PC-3 (cell line): ENCODE results near the gene CHMP5. TPM values are rescaled to one million over a fixed set of nuclear protein-coding genes. Genes with fewer than 3 reads are reported as not detected.
A peak's percentile ranks its signal among the peaks of the same experiment; 100 is the strongest.

Source experiments
- ATAC-seq: fragments of 200-7000 bp; cut with Tn5 transposase; 2 replicates; pipeline ENCODE4 v1.9.1; 2020; ENCODE audit warnings: mild to moderate bottlenecking, moderate library complexity
- BruUV-seq: library from RNA; stranded (reverse); fragments of 400-500 nt; replicated peaks from 2 replicates; lab custom pipeline; 2021; lab: Mats Ljungman, UMichigan
- CTCF ChIA-PET: fragments of 300-600 bp; sonication (Branson Sonifier 250); formaldehyde crosslinking; loops from one replicate; lab custom pipeline; 2022; ENCODE audit warnings: antibody characterized with exemption; lab: Charles Lee
- POLR2A ChIA-PET: fragments of 300-600 bp; sonication (Branson Sonifier 250); formaldehyde crosslinking; loops from one replicate; lab custom pipeline; 2022; ENCODE audit warnings: antibody characterized with exemption; ENCODE audit not compliant: unreplicated experiment; lab: Charles Lee
- DNase-seq: peaks from one replicate; pipeline ENCODE4 v3.0.0-alpha.2; 2015
- H2AFZ ChIP-seq: fragments of 300-600 bp; sonication (generic); 2 replicates; pipeline ENCODE4 v1.6.0; 2016; ENCODE audit warnings: antibody characterized with exemption, low read length
- H3F3A ChIP-seq: fragments of 300-600 bp; sonication (generic); one replicate; pipeline ENCODE4 v1.6.0; 2017; ENCODE audit warnings: antibody characterized with exemption, low read length, control low read depth, mild to moderate bottlenecking; ENCODE audit not compliant: unreplicated experiment
- H3K27ac ChIP-seq: fragments of 300-600 bp; sonication (generic); 2 replicates; pipeline ENCODE4 v1.5.1; 2016; ENCODE audit warnings: mild to moderate bottlenecking, low read length
- H3K27me3 ChIP-seq: fragments of 300-600 bp; sonication (generic); 2 replicates; pipeline ENCODE4 v1.6.1; 2016; ENCODE audit warnings: low read length, mixed read lengths
- H3K36me3 ChIP-seq: fragments of 300-600 bp; sonication (generic); 2 replicates; pipeline ENCODE4 v1.6.1; 2016; ENCODE audit warnings: low read depth, mixed run types, low read length, mixed read lengths
- H3K4me1 ChIP-seq: fragments of 300-600 bp; sonication (generic); 2 replicates; pipeline ENCODE4 v1.5.1; 2016; ENCODE audit warnings: low read length; ENCODE audit not compliant: insufficient read depth
- H3K4me2 ChIP-seq: fragments of 300-600 bp; sonication (generic); 2 replicates; pipeline ENCODE4 v1.6.0; 2016; ENCODE audit warnings: low read length
- H3K4me3 ChIP-seq: fragments of 300-600 bp; sonication (generic); 2 replicates; pipeline ENCODE4 v1.5.1; 2016; ENCODE audit warnings: mild to moderate bottlenecking, low read length, mixed read lengths
- H3K79me2 ChIP-seq: fragments of 300-600 bp; sonication (generic); 2 replicates; pipeline ENCODE4 v1.6.1; 2017; ENCODE audit warnings: low read length, mixed read lengths
- H3K9ac ChIP-seq: fragments of 300-600 bp; sonication (generic); 2 replicates; pipeline ENCODE4 v1.6.0; 2016; ENCODE audit warnings: mild to moderate bottlenecking, low read length
- H3K9me2 ChIP-seq: fragments of 300-600 bp; sonication (generic); replicated peaks from 2 replicates; pipeline ENCODE4 v1.6.1; 2016; ENCODE audit warnings: mixed run types, low read length, mixed read lengths
- H3K9me3 ChIP-seq: fragments of 300-600 bp; sonication (generic); 2 replicates; pipeline ENCODE4 v1.6.1; 2016; ENCODE audit warnings: low read length, mixed read lengths
- H4K20me1 ChIP-seq: fragments of 300-600 bp; sonication (generic); 2 replicates; pipeline ENCODE4 v1.6.1; 2016; ENCODE audit warnings: low read length, mixed read lengths
- EZH2 ChIP-seq: fragments of 300-600 bp; sonication (generic); IDR thresholded peaks from one replicate; pipeline ENCODE4 v1.6.1; 2017; ENCODE audit warnings: antibody characterized with exemption, mild to moderate bottlenecking, low read length; ENCODE audit not compliant: unreplicated experiment
- EZH2phosphoT487 ChIP-seq: fragments of 300-600 bp; sonication (generic); IDR thresholded peaks from 2 replicates; pipeline ENCODE4 v1.6.1; 2018; ENCODE audit warnings: mild to moderate bottlenecking, antibody characterized with exemption, low read length, borderline replicate concordance
- intact Hi-C: fragments of 100-400 bp; cut with micrococcal nuclease; formaldehyde crosslinking; loops from 2 replicates; pipeline ENCODE4 v1.9.0; 2023
- total RNA-seq: library from RNA; depleted of rRNA; stranded (reverse); fragments of >200 nt; gene quantifications from 2 replicates; pipeline ENCODE4 v1.2.3, GENCODE V29; 2014
- TF ChIP-seq, protein P1 (sequence below): fragments of 300-600 bp; sonication (generic); conservative IDR thresholded peaks from 2 replicates; pipeline ENCODE4 v1.5.1; 2017; ENCODE audit warnings: antibody characterized with exemption, low read depth, mild to moderate bottlenecking, low read length

CHMP5 gene
- total RNA-seq, 1 experiment from 2014 or later = 65.0 TPM

- Histone ChIP-seq H4K20me1 (no peaks in the 10 kb centered on the region), H3K9ac (no peak overlapping the region), H3K27ac (no peak overlapping the region), H3K36me3 (peaks cover 26% of the 10 kb centered on the region), H3K79me2 (peaks cover 94% of the 10 kb centered on the region), H2AFZ (no peak overlapping the region), H3K27me3 (no peaks in the 10 kb centered on the region), H3K4me1 (peaks cover 15% of the 10 kb centered on the region), H3K4me2 (no peak overlapping the region), H3K4me3 (no peak overlapping the region), H3F3A (no peaks in the 10 kb centered on the region), H3K9me2 (no peaks in the 10 kb centered on the region), H3K9me3 (no peaks in the 10 kb centered on the region)
- TF ChIP-seq, protein P1, sequence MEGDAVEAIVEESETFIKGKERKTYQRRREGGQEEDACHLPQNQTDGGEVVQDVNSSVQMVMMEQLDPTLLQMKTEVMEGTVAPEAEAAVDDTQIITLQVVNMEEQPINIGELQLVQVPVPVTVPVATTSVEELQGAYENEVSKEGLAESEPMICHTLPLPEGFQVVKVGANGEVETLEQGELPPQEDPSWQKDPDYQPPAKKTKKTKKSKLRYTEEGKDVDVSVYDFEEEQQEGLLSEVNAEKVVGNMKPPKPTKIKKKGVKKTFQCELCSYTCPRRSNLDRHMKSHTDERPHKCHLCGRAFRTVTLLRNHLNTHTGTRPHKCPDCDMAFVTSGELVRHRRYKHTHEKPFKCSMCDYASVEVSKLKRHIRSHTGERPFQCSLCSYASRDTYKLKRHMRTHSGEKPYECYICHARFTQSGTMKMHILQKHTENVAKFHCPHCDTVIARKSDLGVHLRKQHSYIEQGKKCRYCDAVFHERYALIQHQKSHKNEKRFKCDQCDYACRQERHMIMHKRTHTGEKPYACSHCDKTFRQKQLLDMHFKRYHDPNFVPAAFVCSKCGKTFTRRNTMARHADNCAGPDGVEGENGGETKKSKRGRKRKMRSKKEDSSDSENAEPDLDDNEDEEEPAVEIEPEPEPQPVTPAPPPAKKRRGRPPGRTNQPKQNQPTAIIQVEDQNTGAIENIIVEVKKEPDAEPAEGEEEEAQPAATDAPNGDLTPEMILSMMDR = no peak
- TF ChIP-seq EZH2 (no peak), EZH2phosphoT487 (no peak)
- BruUV-seq = no TSS peak
- no peak for DNase-seq
- ChIA-PET POLR2A (no interaction called here), CTCF (no interaction called here)
- intact Hi-C loops = no loop called here
- ATAC-seq = no peak
These were observed 30.7 kb downstream of the CHMP5 start for GRCh38 chr9:33295571-33295970.

DNA sequence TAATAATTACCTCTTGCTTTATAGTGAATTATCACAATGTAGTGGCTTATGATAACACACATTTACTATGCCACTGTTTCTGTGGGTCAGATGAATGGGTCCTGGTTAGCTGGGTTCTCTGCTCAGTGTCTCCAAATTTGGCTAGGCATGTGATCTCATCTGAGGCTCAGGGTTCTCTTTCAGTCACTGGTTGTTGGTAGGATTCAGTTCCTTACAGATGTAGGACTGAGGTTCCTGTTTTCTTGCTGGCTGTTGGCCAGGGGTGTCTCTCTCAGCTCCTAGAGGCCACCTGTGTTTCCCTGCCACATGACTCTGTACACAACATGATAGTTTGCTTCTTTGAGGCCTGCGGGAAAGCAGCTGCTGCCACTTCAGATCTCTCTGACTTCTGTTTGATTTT is 32.6 kb downstream of the CHMP5 start:
- POLR2A ChIA-PET = no interaction called here

GRCh38 chr9:33300546-33300945 is 35.7 kb downstream of the CHMP5 start:
- CTCF ChIA-PET = no interaction called here
- no peak overlapping the region for H3K4me3 ChIP-seq
- H3K9ac ChIP-seq = no peak overlapping the region
- DNase-seq (no peak), ATAC-seq (no peak)
- H3K36me3 ChIP-seq = peaks cover 47% of the 10 kb centered on the region
- H3K4me1 ChIP-seq = no peaks in the 10 kb centered on the region
- H3F3A ChIP-seq = no peaks in the 10 kb centered on the region
- intact Hi-C loops = no loop called here
- H4K20me1 ChIP-seq = no peaks in the 10 kb centered on the region
- no peak overlapping the region for H3K4me2 ChIP-seq
- H3K27ac ChIP-seq = no peak overlapping the region
- no peaks in the 10 kb centered on the region for H3K9me2 ChIP-seq
- peaks cover 53% of the 10 kb centered on the region for H3K79me2 ChIP-seq
- POLR2A ChIA-PET = no interaction called here
- no peaks in the 10 kb centered on the region for H3K9me3 ChIP-seq
- no peak overlapping the region for H2AFZ ChIP-seq
- TF ChIP-seq EZH2phosphoT487 (no peak), EZH2 (no peak)
- TF ChIP-seq, protein P1 = no peak
- no peaks in the 10 kb centered on the region for H3K27me3 ChIP-seq
- no TSS peak for BruUV-seq

More for the DNA sequence above, 32.6 kb downstream of the CHMP5 start:
- Histone ChIP-seq H3K9ac (no peak overlapping the region), H3K4me1 (0 out of 2 replicates have a peak, but pooled peaks cover under 1% of the 10 kb centered on the region), H3F3A (no peaks in the 10 kb centered on the region), H3K27ac (no peak overlapping the region), H2AFZ (no peak overlapping the region), H3K79me2 (peaks cover 83% of the 10 kb centered on the region), H3K9me2 (no peaks in the 10 kb centered on the region), H3K36me3 (peaks cover 29% of the 10 kb centered on the region; the same call in 1 of the 2 replicates), H3K4me2 (0 out of 2 replicates have a peak overlapping the region, but pooled peaks have one; percentile 9), H3K4me3 (no peak overlapping the region), H3K27me3 (no peaks in the 10 kb centered on the region), H4K20me1 (no peaks in the 10 kb centered on the region), H3K9me3 (no peaks in the 10 kb centered on the region)
- ATAC-seq = no peak
- CTCF ChIA-PET = no interaction called here
- intact Hi-C loops = no loop called here
- no TSS peak for BruUV-seq
- TF ChIP-seq EZH2phosphoT487 (no peak), EZH2 (no peak)
- TF ChIP-seq, protein P1 = no peak
- no peak for DNase-seq
